Endometrial microvascular endothelial cells (primary cell): Measurements from ENCODE around the gene MPPED2. TPM values are rescaled to one million over a fixed set of nuclear protein-coding genes. Genes with fewer than 3 reads are reported as not detected.
"Not testable (repeated sequence)": the region's sequence is repeated elsewhere in the genome, so short reads cannot be mapped to it uniquely, and the experiment has no call there.

Source experiments
- in situ Hi-C: cut with HindIII; loops from 2 replicates; pipeline ENCODE4 v1.10.0; 2017; ENCODE audit warnings: low sequenced_read_pairs, low pct_unique_long_range_greater_than_20kb; ENCODE audit errors: inconsistent ontology term
- total RNA-seq: library from RNA; depleted of rRNA; stranded (reverse); fragments of >200 nt; gene quantifications from one replicate; pipeline ENCODE4 v1.2.3, GENCODE V29; 2015; ENCODE audit errors: inconsistent ontology term

Gene MPPED2
- total RNA-seq, 1 donor from 2014 or later = not detected

DNA sequence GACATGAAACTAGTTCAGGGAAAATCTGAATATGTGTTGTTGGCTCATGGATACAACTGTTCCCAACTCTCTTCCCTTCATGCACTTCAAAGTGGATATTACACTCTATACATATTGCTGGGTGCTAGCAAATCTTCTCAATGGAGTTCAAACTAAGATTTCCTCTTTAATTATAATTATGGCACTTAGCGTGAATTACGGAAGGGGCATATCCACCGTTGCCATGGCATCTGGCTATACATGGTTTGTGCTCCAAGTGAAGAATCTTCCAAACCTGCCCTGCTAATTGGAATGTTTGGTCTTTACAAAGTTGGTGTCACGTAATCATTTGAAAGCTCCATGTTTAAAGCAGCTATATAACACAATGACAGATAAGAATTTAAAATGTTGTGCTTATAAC lies 5.6 kb downstream of the MPPED2 start:
- in situ Hi-C loops = no loop called here

DNA sequence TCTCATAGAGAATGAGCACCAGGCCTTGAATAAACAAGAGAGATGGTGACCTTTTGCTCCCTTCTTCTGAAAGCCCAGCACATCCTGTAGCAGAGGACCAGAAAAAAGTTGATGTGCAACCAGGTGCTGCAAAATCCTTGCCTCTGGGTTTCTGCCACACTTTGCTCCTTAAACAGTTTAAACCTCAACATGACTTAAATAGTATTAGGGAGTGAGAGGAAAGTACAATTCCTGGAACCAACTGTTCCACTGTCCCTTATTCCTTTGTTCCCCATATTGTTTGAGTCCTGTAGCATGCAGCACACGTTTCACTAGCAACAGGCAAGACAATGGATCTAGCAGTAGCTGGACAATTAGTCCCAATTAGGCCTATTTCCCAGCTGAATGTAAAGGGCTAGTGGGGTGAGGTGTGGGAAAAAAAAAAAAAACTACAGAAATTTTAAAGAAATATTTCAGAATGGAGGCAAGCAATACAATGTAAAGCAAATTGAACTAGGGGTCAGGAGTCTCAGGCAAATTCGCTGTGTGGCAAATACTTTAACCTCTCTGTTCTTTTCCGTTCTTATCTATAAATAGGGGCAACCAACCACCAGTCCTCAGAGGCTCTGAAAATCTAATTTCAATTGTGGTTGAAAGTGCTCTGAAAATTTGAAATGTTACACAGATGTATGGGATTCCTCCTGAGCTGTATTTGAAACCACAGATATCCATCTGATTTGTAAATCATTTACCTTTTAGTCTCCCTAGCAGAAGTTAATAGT lies 6.6 kb downstream of the MPPED2 start:
- in situ Hi-C loops = no loop called here

DNA sequence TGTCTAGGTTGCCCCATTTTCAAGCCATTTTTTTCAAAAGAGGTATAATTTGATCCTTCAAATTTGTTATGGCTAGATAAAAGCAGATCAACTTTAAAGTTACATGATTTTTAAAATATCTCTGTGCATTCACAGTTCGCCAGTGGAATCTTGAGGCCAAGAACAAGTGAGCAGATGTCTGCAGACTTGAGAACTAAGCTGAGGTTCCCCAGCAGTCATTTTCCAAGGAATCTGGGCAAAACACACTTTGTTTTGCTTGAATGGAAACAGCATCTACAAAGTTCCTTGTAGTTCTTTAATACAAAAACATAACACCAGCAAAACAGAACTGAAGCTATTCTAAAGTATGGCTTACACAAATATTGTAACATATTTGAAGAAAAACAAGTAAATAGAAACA lies 7.7 kb downstream of the MPPED2 start:
- in situ Hi-C loops = no loop called here

DNA sequence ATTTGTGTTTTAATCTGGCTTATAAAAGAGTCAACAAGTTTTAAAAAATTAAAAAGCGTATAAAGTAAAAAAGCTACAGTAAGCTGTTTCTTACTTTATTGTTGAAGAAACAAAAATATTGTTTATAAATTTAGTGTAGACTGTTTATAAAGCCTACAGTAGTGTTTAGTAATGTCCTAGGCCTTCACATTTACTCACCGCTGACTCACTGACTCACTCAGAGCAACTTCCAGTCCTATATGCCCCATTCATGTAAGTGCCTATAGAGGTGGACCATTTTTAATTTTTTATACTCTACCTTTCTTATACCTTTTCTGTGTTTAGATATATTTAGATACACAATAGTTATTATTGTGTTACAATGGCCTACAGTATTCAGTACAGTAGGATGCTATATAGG lies 12.2 kb downstream of the MPPED2 start:
- in situ Hi-C loops = no loop called here

DNA sequence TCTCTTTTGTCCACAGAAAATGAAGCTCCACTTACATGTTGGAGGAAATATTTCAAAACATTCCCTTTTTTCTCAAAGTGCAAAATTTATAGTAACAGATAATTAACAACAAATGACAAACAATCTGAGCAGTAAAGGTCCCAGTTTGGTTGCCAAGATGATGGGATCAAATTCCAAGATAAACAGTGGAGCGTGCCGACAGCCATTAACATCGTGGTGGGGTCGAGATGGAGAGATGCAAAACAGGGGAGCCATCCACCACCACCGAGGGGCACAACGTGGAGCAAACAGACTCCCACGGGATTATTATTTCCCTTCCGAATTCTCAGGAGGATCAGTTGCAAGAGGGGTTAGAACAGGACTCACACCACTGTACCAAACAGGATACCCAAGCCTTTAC lies 17.2 kb downstream of the MPPED2 start:
- in situ Hi-C loops = no loop called here

DNA sequence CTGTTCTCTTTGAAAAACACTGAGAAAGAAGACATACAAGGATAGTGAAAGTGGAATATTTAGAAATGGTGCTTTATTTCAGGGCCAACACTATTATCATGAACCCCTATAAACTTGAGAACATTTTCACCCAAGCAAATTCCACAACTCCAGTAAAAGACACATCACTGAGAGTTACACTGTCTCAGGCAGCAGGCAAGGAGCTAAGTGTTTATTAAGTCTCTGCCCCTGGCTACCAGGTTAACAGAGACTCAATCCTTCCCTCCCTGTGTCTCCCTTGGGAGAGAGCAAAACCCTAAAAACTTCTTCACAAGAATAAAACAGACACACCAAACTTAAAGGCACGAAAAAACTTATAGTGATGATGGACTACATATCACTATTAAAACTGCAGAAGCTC lies 18.5 kb downstream of the MPPED2 start:
- in situ Hi-C loops = no loop called here

DNA sequence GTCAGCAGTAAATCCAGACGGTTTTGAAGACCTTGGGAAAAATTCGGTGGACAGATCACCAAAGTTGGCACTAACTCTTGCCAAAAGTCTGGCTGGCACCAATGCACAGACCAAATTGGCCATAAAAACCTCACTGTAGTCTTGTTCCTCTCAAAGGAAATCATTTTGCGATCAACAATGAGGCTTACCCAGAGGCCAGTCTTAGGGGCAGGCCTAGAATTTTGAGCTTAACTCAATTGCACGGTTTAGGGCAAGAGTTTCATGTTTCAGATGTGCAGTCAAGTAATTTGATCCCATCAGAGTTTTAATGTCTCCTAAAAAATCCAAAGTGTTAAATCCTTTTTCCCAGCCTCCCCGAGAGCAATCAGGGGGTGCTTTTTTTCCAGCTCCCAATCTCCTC lies 19.0 kb downstream of the MPPED2 start:
- in situ Hi-C loops = no loop called here

DNA sequence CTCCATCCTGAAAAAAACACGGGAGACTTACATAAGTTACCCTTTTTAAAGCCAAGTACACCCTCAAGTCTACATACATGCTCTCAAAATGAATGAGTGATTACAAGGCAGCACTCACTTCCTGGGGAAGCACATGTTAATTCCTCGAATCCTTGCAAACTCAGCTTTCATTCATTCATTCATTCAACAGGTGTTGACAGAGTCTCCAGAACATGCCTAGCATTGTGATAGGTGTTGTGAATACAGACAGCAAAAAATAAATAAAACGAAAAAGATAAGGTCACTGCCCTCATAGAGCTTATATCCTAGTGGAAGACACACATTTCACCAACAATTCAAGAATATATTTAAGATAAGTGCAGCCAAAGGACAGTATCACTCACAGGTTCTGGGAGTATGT lies 19.7 kb downstream of the MPPED2 start:
- in situ Hi-C loops = no loop called here

DNA sequence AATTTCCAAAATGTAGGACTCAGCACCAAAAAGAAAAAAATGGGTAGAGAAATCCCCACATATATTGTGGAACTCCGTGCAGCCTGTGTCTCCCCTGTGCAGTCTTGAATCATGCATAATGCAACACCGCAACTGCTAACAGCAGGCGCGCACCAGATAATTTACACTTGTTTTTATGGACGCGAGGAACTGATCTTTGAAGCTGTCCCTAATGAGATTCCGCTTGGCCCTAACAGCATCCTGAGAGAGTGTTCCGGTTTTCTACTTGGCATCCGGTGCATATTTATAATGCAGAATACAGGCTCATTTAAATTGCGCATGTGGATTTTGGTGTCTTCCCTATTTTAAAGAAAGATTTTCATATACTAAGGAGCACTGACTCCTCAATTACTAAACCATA lies 21.1 kb downstream of the MPPED2 start:
- in situ Hi-C loops = no loop called here

DNA sequence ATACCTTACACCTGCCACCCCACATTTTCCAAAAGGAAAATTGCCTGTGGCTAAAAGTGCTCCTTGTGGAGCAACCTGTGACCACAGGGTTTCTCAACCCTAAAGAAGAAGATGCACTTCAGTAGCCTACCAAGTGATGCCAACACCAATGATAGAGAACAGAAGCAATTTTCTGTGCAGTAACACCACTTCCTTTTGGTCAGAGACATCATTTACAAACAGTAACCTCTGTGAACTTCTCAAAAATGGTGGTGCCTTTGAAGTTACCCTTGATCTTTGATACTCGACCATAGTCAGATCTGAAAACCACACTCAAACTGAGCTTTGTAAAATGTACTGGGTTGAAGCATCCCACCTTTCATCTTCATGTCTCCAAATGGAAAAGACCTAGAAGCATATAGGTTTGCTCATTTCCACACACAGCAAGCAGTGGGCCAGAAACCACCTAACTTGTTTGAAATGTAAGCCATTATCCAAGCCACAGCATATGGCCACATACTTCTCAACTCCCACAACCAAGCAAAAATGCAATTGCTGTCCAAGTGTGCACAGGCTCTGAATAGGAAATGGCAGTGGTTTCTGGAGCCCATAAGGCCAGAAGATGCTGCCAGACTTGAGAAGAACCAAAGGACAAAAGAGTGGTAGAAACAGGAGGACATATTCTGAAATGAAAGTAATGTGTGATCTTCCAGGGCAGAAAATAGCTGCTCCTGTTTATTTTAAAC lies 24.3 kb downstream of the MPPED2 start:
- in situ Hi-C loops = no loop called here

DNA sequence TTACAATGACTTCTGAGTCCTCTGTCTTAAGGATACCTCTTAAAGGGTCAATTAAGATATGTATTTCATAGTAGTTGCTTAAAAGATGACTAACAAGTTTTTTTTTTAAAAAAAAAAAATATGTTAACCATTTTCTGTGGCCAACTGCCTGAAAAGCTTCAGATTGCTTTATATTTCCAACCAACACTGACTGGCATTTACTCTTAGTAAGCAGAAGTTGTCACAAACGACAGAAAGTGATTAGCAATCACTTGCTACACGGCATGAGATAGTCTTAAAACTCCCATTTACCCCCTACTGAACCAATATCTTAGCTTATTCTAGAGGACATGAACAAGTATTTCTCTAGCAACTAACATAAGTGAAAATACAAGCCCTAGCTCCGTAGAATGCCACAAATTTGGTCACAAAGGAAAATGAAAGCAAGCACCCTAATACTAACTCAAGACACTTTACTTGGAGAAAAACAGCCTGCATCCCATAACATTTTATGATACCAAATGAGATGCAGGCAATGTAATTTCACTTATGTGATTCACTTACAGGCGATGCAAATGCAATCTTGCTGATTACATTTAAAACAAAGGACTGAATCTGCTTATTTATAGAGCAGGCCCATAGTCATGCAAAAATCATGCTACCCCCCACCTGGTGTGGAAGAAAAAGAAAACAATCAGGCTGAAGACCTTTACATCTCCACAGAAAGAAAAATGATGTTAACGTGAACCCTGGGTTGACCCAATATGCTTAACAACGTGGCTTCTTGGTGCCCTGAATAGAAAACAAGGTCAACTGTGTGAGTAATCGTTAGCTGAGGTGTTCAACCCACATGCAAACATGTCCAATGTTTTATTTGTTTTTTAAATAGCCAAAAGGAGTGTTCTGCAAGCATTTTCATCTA lies 25.7 kb downstream of the MPPED2 start:
- in situ Hi-C loops = no loop called here

DNA sequence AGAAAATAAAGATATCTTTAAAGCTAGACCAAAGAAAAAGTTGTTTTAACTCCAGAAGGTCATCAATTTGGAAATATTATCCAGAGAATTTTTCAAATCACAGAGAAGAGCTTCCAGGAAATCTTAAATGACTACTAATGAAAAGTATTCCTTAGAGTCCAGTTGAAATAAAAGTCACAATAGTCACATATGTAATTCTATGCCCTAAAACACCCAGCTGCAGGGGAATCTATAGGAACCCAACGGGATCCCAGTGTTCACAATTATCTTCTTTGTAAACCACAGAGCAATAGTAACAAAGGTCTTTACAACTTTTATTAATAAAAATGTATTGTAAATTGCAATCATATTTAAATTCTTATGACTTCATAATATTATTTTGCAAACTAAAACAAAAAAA lies 27.1 kb downstream of the MPPED2 start:
- in situ Hi-C loops = no loop called here

DNA sequence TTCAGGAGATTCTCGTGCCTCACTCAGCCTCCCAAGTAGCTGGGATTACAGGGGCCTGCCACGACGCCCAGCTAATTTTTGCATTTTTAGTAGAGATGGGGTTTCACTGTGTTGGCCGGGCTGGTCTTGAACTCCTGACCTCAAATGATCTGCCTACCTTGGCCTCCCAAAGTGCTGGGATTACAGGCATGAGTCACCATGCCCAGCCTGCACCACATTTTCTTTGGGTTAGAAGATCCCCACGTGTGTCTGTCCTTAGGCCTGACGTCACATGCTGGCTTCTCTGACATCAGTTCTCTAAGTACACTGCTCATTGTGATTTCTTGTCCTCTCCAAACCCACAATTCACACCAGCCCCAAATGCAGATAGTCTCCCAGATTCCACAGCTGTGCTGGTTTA lies 31.6 kb downstream of the MPPED2 start:
- in situ Hi-C loops = not testable (repeated sequence)

DNA sequence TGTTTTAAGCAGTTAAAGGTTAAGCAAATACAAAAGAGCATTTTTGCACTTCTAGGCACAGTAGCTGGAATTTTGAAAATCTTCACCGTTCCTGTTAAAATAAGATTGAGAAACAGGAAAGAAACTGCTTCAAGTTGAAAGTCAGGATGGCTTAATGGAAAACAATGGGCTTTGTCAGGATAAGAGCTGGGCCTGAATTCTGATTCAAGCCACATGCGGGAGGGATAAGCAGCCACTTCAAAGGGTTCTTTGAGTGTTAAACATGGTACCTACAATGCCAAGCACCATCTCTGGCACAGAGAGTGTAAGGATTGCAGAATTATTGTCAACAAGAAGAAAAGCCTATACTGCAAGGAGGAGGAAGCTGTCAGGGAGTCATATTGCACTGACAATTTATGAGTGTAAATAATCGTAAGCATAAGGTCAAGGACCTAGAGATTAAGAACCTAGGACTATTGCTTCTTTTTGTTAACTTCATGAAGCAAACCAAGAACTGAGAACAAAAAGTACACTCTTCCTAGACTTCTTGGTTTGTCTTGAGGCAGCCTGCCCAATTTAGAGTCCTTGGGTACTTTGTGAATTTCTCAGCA lies 32.5 kb downstream of the MPPED2 start:
- in situ Hi-C loops = no loop called here

DNA sequence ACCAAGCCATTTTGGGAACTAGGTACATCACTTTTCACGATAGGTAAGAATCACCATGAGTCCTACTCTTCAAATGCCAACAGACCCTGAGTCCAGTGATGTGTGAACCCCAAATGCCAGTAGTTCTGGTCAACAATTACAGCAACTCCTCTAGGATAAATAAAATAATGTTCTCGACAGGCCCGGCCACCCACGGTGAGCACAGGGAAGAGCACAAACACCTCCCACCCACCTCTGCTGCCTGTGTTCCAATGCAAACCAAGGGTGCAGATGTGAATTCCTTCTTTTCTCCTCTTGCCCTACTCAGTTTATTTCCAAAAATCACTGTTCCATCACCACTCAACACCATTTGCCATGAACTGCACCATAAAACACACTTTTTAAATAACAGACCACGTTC lies 33.3 kb downstream of the MPPED2 start:
- in situ Hi-C loops = no loop called here

DNA sequence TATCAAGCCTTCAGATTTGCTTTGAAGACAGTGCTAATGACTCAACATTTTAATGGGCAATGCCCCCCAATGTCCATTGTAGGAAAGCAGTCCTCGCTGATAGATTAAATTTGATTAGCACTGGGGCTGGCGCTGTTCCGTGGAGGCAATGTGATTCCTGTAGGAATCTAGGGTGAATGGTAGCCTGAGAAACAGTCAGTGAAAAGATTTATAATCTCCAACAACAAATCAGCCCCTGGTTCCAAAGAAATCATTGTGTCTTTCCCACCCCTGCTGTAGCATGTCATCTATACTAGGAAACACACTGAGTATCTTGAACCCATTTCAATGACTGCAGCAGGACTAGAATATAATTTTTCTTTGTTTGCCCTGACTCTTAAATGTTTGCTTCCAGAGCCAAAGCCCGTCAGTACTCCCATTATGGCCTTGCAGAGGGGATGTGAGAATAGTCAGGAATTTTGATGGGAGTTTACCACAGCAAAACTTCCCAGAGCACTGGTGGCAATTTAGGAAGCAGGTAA lies 36.1 kb downstream of the MPPED2 start:
- in situ Hi-C loops = no loop called here

DNA sequence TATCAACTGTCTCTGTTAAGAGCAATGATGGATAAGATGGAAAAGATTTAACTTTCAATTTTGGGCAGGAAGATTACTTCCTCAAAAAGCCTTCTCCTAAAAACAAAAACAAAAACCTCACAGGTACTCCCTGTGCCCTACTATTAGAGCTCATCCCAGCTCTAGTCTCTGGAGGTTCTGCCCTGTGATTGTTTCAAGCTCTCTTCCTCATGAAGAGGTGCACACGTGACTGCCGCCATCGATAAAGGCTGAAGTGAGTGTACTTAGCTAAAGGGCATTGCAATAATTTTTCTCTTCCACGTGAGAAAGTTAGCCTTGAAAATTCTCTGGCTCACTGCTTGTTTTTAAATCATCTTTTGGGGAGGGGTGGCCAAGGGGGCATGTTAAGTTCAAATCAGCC lies 36.6 kb downstream of the MPPED2 start:
- in situ Hi-C loops = no loop called here

DNA sequence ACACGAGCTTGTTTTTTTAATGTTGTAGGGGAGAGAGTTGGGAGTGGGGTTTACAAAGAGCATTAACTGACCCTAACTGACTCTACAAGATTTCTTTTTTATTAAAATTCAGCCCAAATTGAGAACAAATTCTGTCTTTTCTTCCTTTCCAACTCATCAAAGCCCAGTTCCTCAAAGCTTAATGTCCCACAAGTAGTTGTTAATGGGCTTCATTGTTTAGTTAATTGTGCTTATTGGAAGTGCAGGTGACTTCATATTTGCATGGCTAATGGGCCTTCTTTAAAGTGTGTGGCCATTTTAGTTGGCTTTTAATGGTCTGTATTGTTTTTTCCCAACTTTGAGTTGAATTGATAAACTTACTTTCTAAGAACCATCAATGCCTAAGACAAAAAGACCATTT lies 39.8 kb downstream of the MPPED2 start:
- in situ Hi-C loops = no loop called here

DNA sequence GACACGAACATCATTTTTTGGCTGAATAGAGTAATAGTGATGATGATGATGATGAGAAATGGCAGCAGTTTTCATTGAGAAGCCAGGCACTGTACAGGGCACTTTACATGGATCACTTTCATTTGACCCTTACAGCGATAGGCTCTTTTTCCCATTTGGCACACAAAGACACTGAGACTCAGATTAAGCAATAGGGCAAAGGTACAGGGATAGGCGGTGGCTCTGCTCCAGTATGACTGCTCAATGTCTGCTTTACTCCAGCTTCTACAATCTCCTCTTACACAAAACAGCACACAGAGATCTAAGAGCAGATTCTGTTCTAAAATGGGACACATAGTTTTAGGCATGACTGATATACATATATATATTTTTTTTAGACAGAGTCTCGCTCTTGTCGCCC lies 40.6 kb downstream of the MPPED2 start:
- in situ Hi-C loops = no loop called here
